ENCODE data around the gene POLR2L.

Gene POLR2L

GRCh38 chr11:883527-883926, 41.2 kb upstream of the POLR2L start:
- Histone ChIP-seq H3K4me2 (no peak overlapping the region), H3K4me3 (no peak overlapping the region), H3K36me3 (peaks cover 98% of the 10 kb centered on the region), H3K9me3 (no peaks in the 10 kb centered on the region), H3K27ac (no peak overlapping the region), H3K9ac (no peak overlapping the region), H4K20me1 (peaks cover 41% of the 10 kb centered on the region), H3K27me3 (no peaks in the 10 kb centered on the region), H3K4me1 (peaks cover 10% of the 10 kb centered on the region)
- TF ChIP-seq Cebpa-rat (IDR thresholded peaks at IDR 0.05) = no peak

GRCh38 chr11:882596-882995, 40.3 kb upstream of the POLR2L start:
- Histone ChIP-seq H3K27ac (0 out of 2 replicates have a peak overlapping the region, but pooled peaks have one; percentile 30), H3K36me3 (peaks cover 98% of the 10 kb centered on the region), H4K20me1 (peaks cover 31% of the 10 kb centered on the region), H3K4me3 (no peak overlapping the region), H3K9ac (0 out of 2 replicates have a peak overlapping the region, but pooled peaks have one; percentile 45), H3K4me1 (peaks cover 10% of the 10 kb centered on the region), H3K9me3 (no peaks in the 10 kb centered on the region), H3K4me2 (peak overlapping the region; percentile 26), H3K27me3 (no peaks in the 10 kb centered on the region)
- TF ChIP-seq Cebpa-rat (IDR thresholded peaks at IDR 0.05) = no peak

GRCh38 chr11:880447-880846, 38.1 kb upstream of the POLR2L start:
- H3K4me2 ChIP-seq = no peak overlapping the region
- H4K20me1 ChIP-seq = peaks cover 44% of the 10 kb centered on the region
- H3K4me1 ChIP-seq = peaks cover 10% of the 10 kb centered on the region
- H3K9ac ChIP-seq = no peak overlapping the region
- H3K9me3 ChIP-seq = no peaks in the 10 kb centered on the region
- H3K36me3 ChIP-seq = peaks cover 100% of the 10 kb centered on the region
- H3K27ac ChIP-seq = no peak overlapping the region
- no peak for TF ChIP-seq Cebpa-rat (IDR thresholded peaks at IDR 0.05)
- no peaks in the 10 kb centered on the region for H3K27me3 ChIP-seq
- H3K4me3 ChIP-seq = no peak overlapping the region

- Histone ChIP-seq H3K27ac (no peak overlapping the region), H3K9me3 (no peaks in the 10 kb centered on the region), H3K9ac (no peak overlapping the region), H3K27me3 (no peaks in the 10 kb centered on the region), H3K4me2 (no peak overlapping the region), H4K20me1 (peaks cover 35% of the 10 kb centered on the region), H3K4me1 (peaks cover 2% of the 10 kb centered on the region; the same call in 1 of the 2 replicates), H3K36me3 (peaks cover 98% of the 10 kb centered on the region), H3K4me3 (no peak overlapping the region)
- TF ChIP-seq Cebpa-rat (IDR thresholded peaks at IDR 0.05) = no peak
Measured at GRCh38 chr11:877565-877964, 35.2 kb upstream of the POLR2L start.

DNA sequence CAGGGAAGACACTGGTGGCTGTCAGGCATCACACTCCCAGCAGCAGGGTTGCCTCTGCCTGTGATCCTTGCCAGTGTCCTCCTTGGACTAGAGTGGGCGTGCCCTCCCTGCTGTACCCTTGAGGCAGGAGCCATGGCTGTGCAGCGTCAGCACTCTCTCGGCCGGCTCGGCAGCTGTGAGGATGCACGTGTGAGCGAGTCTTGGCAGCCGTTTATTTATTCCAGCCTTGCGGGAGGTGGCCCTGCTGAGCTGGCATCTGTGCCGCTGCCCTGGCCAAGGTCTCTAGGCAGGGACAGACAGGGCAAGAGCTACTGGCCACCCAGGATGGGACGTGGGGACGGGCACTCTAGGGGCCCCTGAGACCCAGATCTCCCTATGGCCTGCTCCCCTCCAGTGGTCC, 34.2 kb upstream of the POLR2L start:
- H3K9ac ChIP-seq = no peak overlapping the region
- no peak for TF ChIP-seq Cebpa-rat (IDR thresholded peaks at IDR 0.05)

GRCh38 chr11:875769-876301, 33.5 kb upstream of the POLR2L start:
- Histone ChIP-seq H3K9ac (no peak overlapping the region), H3K4me2 (no peak overlapping the region), H3K4me1 (no peaks in the 10 kb centered on the region), H3K27ac (no peak overlapping the region), H3K36me3 (peaks cover 89% of the 10 kb centered on the region), H3K9me3 (no peaks in the 10 kb centered on the region), H4K20me1 (peaks cover 37% of the 10 kb centered on the region), H3K4me3 (no peak overlapping the region), H3K27me3 (no peaks in the 10 kb centered on the region)
- TF ChIP-seq Cebpa-rat (IDR thresholded peaks at IDR 0.05) = no peak

More for the DNA sequence above, 34.2 kb upstream of the POLR2L start:
- no peaks in the 10 kb centered on the region for H3K27me3 ChIP-seq
- H3K27ac ChIP-seq = no peak overlapping the region
- no peak overlapping the region for H3K4me3 ChIP-seq
- H3K4me1 ChIP-seq = no peaks in the 10 kb centered on the region
- H3K9me3 ChIP-seq = no peaks in the 10 kb centered on the region
- peaks cover 94% of the 10 kb centered on the region for H3K36me3 ChIP-seq
- H3K4me2 ChIP-seq = no peak overlapping the region
- H4K20me1 ChIP-seq = peaks cover 37% of the 10 kb centered on the region

GRCh38 chr11:875203-875602, 32.9 kb upstream of the POLR2L start:
- no peak for TF ChIP-seq Cebpa-rat (IDR thresholded peaks at IDR 0.05)
- no peak overlapping the region for H3K4me3 ChIP-seq
- H4K20me1 ChIP-seq = peaks cover 33% of the 10 kb centered on the region
- H3K4me1 ChIP-seq = no peaks in the 10 kb centered on the region
- no peak overlapping the region for H3K27ac ChIP-seq
- no peaks in the 10 kb centered on the region for H3K9me3 ChIP-seq
- no peak overlapping the region for H3K4me2 ChIP-seq
- no peaks in the 10 kb centered on the region for H3K27me3 ChIP-seq
- H3K36me3 ChIP-seq = peaks cover 83% of the 10 kb centered on the region
- H3K9ac ChIP-seq = no peak overlapping the region

DNA sequence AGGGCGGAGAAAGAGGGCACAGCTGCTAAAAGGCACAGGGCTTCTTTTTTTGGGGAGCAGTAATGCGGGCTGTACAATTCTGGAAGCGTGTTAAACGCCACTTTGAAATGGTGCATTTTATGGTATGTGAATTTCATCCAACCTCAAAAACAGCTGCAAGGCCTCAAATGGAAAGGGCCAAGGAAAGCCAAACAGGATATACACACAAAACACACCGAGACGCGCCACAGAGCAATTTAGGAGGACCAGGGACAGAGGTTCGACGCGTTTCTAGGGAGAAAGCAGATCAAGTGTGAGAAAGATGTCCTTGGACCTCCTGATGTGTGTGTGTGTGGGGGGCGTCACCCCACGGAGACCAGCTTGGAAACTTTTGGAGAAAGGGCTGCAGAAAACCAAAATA, 31.4 kb upstream of the POLR2L start:
- Histone ChIP-seq H3K4me1 (no peaks in the 10 kb centered on the region), H3K36me3 (peaks cover 83% of the 10 kb centered on the region)
- no peak for TF ChIP-seq Cebpa-rat (IDR thresholded peaks at IDR 0.05)

DNA sequence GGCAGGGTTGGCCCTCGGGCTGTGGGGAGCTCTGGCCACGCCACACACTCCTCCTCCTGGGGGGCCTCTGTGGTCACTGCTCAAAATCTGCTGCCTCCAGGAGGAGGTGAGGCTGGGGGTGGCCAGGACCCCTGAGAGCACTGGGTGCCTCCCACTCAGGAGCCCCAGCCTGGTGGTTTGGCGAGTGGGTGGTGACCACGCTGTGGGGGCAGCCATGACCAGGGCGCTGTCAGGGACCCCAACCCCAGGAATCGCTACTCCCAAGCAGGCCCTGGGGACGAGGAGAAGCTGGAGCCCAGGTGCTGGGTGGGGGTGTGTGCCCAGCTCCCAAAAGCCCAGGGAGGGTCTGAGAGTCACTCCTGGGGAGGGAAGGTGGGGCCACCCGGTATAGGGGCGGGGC, 30.5 kb upstream of the POLR2L start:
- no peak overlapping the region for H3K4me2 ChIP-seq
- no peak overlapping the region for H3K4me3 ChIP-seq
- H3K9ac ChIP-seq = no peak overlapping the region
- H3K27ac ChIP-seq = no peak overlapping the region
- no peaks in the 10 kb centered on the region for H3K4me1 ChIP-seq
- peaks cover 39% of the 10 kb centered on the region; the same call in 1 of the 2 replicates for H4K20me1 ChIP-seq
- H3K36me3 ChIP-seq = peaks cover 82% of the 10 kb centered on the region
- no peak for TF ChIP-seq Cebpa-rat (IDR thresholded peaks at IDR 0.05)
- no peaks in the 10 kb centered on the region for H3K9me3 ChIP-seq
- no peaks in the 10 kb centered on the region for H3K27me3 ChIP-seq

More for the DNA sequence above, 31.4 kb upstream of the POLR2L start:
- H3K9ac ChIP-seq = no peak overlapping the region
- H4K20me1 ChIP-seq = peaks cover 34% of the 10 kb centered on the region; the same call in 1 of the 2 replicates
- H3K9me3 ChIP-seq = no peaks in the 10 kb centered on the region
- H3K4me2 ChIP-seq = no peak overlapping the region
- H3K27me3 ChIP-seq = no peaks in the 10 kb centered on the region
- no peak overlapping the region for H3K4me3 ChIP-seq
- H3K27ac ChIP-seq = no peak overlapping the region

GRCh38 chr11:871472-871871, 29.1 kb upstream of the POLR2L start:
- Histone ChIP-seq H3K4me2 (no peak overlapping the region), H3K27me3 (no peaks in the 10 kb centered on the region), H3K9ac (no peak overlapping the region), H3K9me3 (no peaks in the 10 kb centered on the region), H3K36me3 (peaks cover 76% of the 10 kb centered on the region), H3K4me3 (no peak overlapping the region), H4K20me1 (peaks cover 32% of the 10 kb centered on the region; the same call in 1 of the 2 replicates), H3K27ac (no peak overlapping the region), H3K4me1 (no peaks in the 10 kb centered on the region)
- TF ChIP-seq Cebpa-rat (IDR thresholded peaks at IDR 0.05) = no peak

- H3K9ac ChIP-seq = no peak overlapping the region
- no peak overlapping the region for H3K4me3 ChIP-seq
- H4K20me1 ChIP-seq = 0 out of 2 replicates have a peak, but pooled peaks cover 23% of the 10 kb centered on the region
- no peak overlapping the region for H3K4me2 ChIP-seq
- H3K27me3 ChIP-seq = no peaks in the 10 kb centered on the region
- no peak for TF ChIP-seq Cebpa-rat (IDR thresholded peaks at IDR 0.05)
- H3K4me1 ChIP-seq = no peaks in the 10 kb centered on the region
- H3K36me3 ChIP-seq = peaks cover 75% of the 10 kb centered on the region
- H3K27ac ChIP-seq = no peak overlapping the region
- H3K9me3 ChIP-seq = no peaks in the 10 kb centered on the region
Measured at GRCh38 chr11:870418-870817, 28.1 kb upstream of the POLR2L start.

Data from BLaER1 (cell line).